ENCODE results near the gene NDUFS6.

GRCh38 chr5:1757511-1757910 lies 43.7 kb upstream of the NDUFS6 start:
- TF ChIP-seq POLR2AphosphoS5 (IDR thresholded peaks at IDR 0.05; ENCODE audit: low read depth) (no peak), CTCF (IDR thresholded peaks at IDR 0.05; ENCODE audit: insufficient read depth, low read length) (no peak), GABPA (IDR thresholded peaks at IDR 0.05; ENCODE audit: low read depth) (no peak), REST (IDR thresholded peaks at IDR 0.05; ENCODE audit: insufficient replicate concordance, low read depth) (no peak), SPI1 (IDR thresholded peaks at IDR 0.05; ENCODE audit: borderline replicate concordance, low read depth) (no peak)

Data from HL-60 (cell line).